Activated naive CD4-positive, alpha-beta T cell treated with anti-CD3 and anti-CD28 coated beads, Interleukin-2, amount 50 U/mL, for 24 hours (primary cell): ENCODE measurements around the gene RNF223.
"Not testable (repeated sequence)": the region's sequence is repeated elsewhere in the genome, so short reads cannot be mapped to it uniquely, and the experiment has no call there.

ENCODE experiments used
- H3K27ac Mint-ChIP-seq: one replicate; pipeline ENCODE4 v1.8.0; 2021; ENCODE audit warnings: mild to moderate bottlenecking, mixed read lengths
- H3K27me3 Mint-ChIP-seq: one replicate; pipeline ENCODE4 v1.8.0; 2021; ENCODE audit warnings: mixed read lengths
- H3K36me3 Mint-ChIP-seq: one replicate; pipeline ENCODE4 v1.8.0; 2021; ENCODE audit warnings: mixed read lengths
- H3K4me1 Mint-ChIP-seq: one replicate; pipeline ENCODE4 v1.8.0; 2021; ENCODE audit warnings: mixed read lengths
- H3K4me3 Mint-ChIP-seq: one replicate; pipeline ENCODE4 v1.8.0; 2021; ENCODE audit warnings: mild to moderate bottlenecking, mixed read lengths
- H3K9me3 Mint-ChIP-seq: one replicate; pipeline ENCODE4 v1.8.0; 2021; ENCODE audit warnings: mixed read lengths

RNF223 gene

GRCh38 chr1:1072299-1072848 is 1.7 kb downstream of the RNF223 start:
- Mint-ChIP-seq H3K27ac (no peak overlapping the region), H3K27me3 (peaks cover 4% of the 10 kb centered on the region), H3K4me1 (no peaks in the 10 kb centered on the region), H3K9me3 (no peaks in the 10 kb centered on the region), H3K4me3 (no peak overlapping the region), H3K36me3 (no peaks in the 10 kb centered on the region)

- no peaks in the 10 kb centered on the region for H3K9me3 Mint-ChIP-seq
- peaks cover 4% of the 10 kb centered on the region for H3K27me3 Mint-ChIP-seq
- H3K27ac Mint-ChIP-seq: no peak overlapping the region
Measured at GRCh38 chr1:1071486-1072298, 2.4 kb downstream of the RNF223 start.

GRCh38 chr1:1069711-1070676 is 4.1 kb downstream of the RNF223 start:
- H3K9me3 Mint-ChIP-seq: no peaks in the 10 kb centered on the region
- no peaks in the 10 kb centered on the region for H3K36me3 Mint-ChIP-seq
- peaks cover 4% of the 10 kb centered on the region for H3K27me3 Mint-ChIP-seq
- H3K4me1 Mint-ChIP-seq: peaks cover 12% of the 10 kb centered on the region
- H3K4me3 Mint-ChIP-seq: peak overlapping the region; percentile 68
- no peak overlapping the region for H3K27ac Mint-ChIP-seq

More at GRCh38 chr1:1071486-1072298, 2.4 kb downstream of the RNF223 start:
- Mint-ChIP-seq H3K4me1 (peaks cover under 1% of the 10 kb centered on the region), H3K36me3 (no peaks in the 10 kb centered on the region), H3K4me3 (no peak overlapping the region)

- H3K4me3 Mint-ChIP-seq: peak overlapping the region; percentile 68
- H3K27me3 Mint-ChIP-seq: no peaks in the 10 kb centered on the region
- H3K27ac Mint-ChIP-seq: no peak overlapping the region
- no peaks in the 10 kb centered on the region for H3K9me3 Mint-ChIP-seq
- H3K36me3 Mint-ChIP-seq: no peaks in the 10 kb centered on the region
- H3K4me1 Mint-ChIP-seq: peaks cover 13% of the 10 kb centered on the region
Measured at GRCh38 chr1:1069056-1069710, 4.9 kb downstream of the RNF223 start.

- H3K4me3 Mint-ChIP-seq: peak overlapping the region; percentile 57
- no peaks in the 10 kb centered on the region for H3K27me3 Mint-ChIP-seq
- peaks cover 16% of the 10 kb centered on the region for H3K4me1 Mint-ChIP-seq
- no peak overlapping the region for H3K27ac Mint-ChIP-seq
- H3K36me3 Mint-ChIP-seq: no peaks in the 10 kb centered on the region
- no peaks in the 10 kb centered on the region for H3K9me3 Mint-ChIP-seq
Measured at GRCh38 chr1:1068517-1069055, 5.5 kb downstream of the RNF223 start.

GRCh38 chr1:1067860-1068516 is 6.1 kb downstream of the RNF223 start:
- Mint-ChIP-seq H3K27me3 (no peaks in the 10 kb centered on the region), H3K4me1 (peaks cover 18% of the 10 kb centered on the region), H3K9me3 (no peaks in the 10 kb centered on the region), H3K36me3 (no peaks in the 10 kb centered on the region), H3K27ac (no peak overlapping the region), H3K4me3 (peak overlapping the region; percentile 57)

GRCh38 chr1:1067284-1067859 is 6.7 kb downstream of the RNF223 start:
- Mint-ChIP-seq H3K36me3 (no peaks in the 10 kb centered on the region), H3K4me3 (no peak overlapping the region), H3K27me3 (no peaks in the 10 kb centered on the region), H3K9me3 (no peaks in the 10 kb centered on the region), H3K27ac (no peak overlapping the region), H3K4me1 (peaks cover 19% of the 10 kb centered on the region)

GRCh38 chr1:1066403-1067283 is 7.5 kb downstream of the RNF223 start:
- H3K27me3 Mint-ChIP-seq: no peaks in the 10 kb centered on the region
- H3K4me3 Mint-ChIP-seq: peak overlapping the region; percentile 23
- peaks cover 19% of the 10 kb centered on the region for H3K4me1 Mint-ChIP-seq
- no peaks in the 10 kb centered on the region for H3K36me3 Mint-ChIP-seq
- no peaks in the 10 kb centered on the region for H3K9me3 Mint-ChIP-seq
- no peak overlapping the region for H3K27ac Mint-ChIP-seq

- not testable (repeated sequence) for H3K27me3 Mint-ChIP-seq
Measured at GRCh38 chr1:1065940-1066304, 8.2 kb downstream of the RNF223 start.

GRCh38 chr1:1065265-1065939 is 8.7 kb downstream of the RNF223 start:
- peaks cover 1% of the 10 kb centered on the region for H3K27me3 Mint-ChIP-seq
- H3K27ac Mint-ChIP-seq: peak overlapping the region; percentile 10
- no peaks in the 10 kb centered on the region for H3K9me3 Mint-ChIP-seq
- H3K36me3 Mint-ChIP-seq: no peaks in the 10 kb centered on the region
- H3K4me1 Mint-ChIP-seq: peaks cover 25% of the 10 kb centered on the region
- peak overlapping the region; percentile 68 for H3K4me3 Mint-ChIP-seq

More at GRCh38 chr1:1065940-1066304, 8.2 kb downstream of the RNF223 start:
- H3K36me3 Mint-ChIP-seq, H3K9me3 Mint-ChIP-seq: not testable (repeated sequence)
- peak overlapping the region; percentile 68 for H3K4me3 Mint-ChIP-seq
- peak overlapping the region; percentile 10 for H3K27ac Mint-ChIP-seq
- H3K4me1 Mint-ChIP-seq: peaks cover 22% of the 10 kb centered on the region

- Mint-ChIP-seq H3K27ac (peak overlapping the region; percentile 70), H3K36me3 (no peaks in the 10 kb centered on the region), H3K27me3 (peaks cover 4% of the 10 kb centered on the region), H3K9me3 (no peaks in the 10 kb centered on the region), H3K4me3 (peak overlapping the region; percentile 63), H3K4me1 (peaks cover 29% of the 10 kb centered on the region)
Measured at GRCh38 chr1:1063945-1064831, 9.9 kb downstream of the RNF223 start.

- Mint-ChIP-seq H3K27ac (no peak overlapping the region), H3K36me3 (no peaks in the 10 kb centered on the region), H3K27me3 (peaks cover 4% of the 10 kb centered on the region), H3K9me3 (no peaks in the 10 kb centered on the region), H3K4me1 (peaks cover 33% of the 10 kb centered on the region), H3K4me3 (peak overlapping the region; percentile 61)
Measured at GRCh38 chr1:1063261-1063944, 10.7 kb downstream of the RNF223 start.
